Lower leg skin (tissue), 4 donors: ENCODE results near the gene CTBP2. TPM values are rescaled to one million over a fixed set of nuclear protein-coding genes. Genes with fewer than 3 reads are reported as not detected.

ENCODE experiments used
- DNase-seq, 2 donors: peaks; one replicate each; pipeline ENCODE4 v3.0.0-alpha.2; 2019; ENCODE audit warnings: low spot score in 2 of 2
- H3K4me3 ChIP-seq: fragments of 200-600 bp; sonication (generic); 2 replicates; pipeline ENCODE4 v1.5.1; 2017; ENCODE audit warnings: mild to moderate bottlenecking, low read depth; ENCODE audit not compliant: poor library complexity, severe bottlenecking
- POLR2A ChIP-seq, 2 donors: fragments of 450-650 bp; IDR thresholded peaks; one replicate each; pipeline ENCODE4 v1.6.1; 2016 to 2017; ENCODE audit warnings: antibody characterized with exemption in 2 of 2, mild to moderate bottlenecking in 1 of 2, moderate library complexity in 1 of 2
- WGBS, 2 donors: methylation state at CpG; one replicate each; pipeline ENCODE4 v1.1.5; 2018; 5-methylcytosine and 5-hydroxymethylcytosine counted together
- intact Hi-C: fragments of 100-400 bp; cut with DNase I; formaldehyde crosslinking; loops from one replicate; pipeline ENCODE4 v1.15.0; 2023; ENCODE audit warnings: low total_unique reads
- total RNA-seq, 4 donors: library from RNA; depleted of rRNA; stranded (reverse); fragments of >200 nt; gene quantifications; one replicate each; pipeline ENCODE4 v1.1.0, GENCODE V29; 2016
- TF ChIP-seq, protein P1 (sequence below), 3 donors: fragments of 450-650 bp; IDR thresholded peaks; one replicate each; pipeline ENCODE4 v1.5.1; 2016; ENCODE audit warnings: antibody characterized with exemption in 3 of 3, mild to moderate bottlenecking in 3 of 3, moderate library complexity in 2 of 3

The CTBP2 gene
- total RNA-seq, 4 donors from 2014 or later = 30.3 to 39.5 (median 32.2) TPM

DNA sequence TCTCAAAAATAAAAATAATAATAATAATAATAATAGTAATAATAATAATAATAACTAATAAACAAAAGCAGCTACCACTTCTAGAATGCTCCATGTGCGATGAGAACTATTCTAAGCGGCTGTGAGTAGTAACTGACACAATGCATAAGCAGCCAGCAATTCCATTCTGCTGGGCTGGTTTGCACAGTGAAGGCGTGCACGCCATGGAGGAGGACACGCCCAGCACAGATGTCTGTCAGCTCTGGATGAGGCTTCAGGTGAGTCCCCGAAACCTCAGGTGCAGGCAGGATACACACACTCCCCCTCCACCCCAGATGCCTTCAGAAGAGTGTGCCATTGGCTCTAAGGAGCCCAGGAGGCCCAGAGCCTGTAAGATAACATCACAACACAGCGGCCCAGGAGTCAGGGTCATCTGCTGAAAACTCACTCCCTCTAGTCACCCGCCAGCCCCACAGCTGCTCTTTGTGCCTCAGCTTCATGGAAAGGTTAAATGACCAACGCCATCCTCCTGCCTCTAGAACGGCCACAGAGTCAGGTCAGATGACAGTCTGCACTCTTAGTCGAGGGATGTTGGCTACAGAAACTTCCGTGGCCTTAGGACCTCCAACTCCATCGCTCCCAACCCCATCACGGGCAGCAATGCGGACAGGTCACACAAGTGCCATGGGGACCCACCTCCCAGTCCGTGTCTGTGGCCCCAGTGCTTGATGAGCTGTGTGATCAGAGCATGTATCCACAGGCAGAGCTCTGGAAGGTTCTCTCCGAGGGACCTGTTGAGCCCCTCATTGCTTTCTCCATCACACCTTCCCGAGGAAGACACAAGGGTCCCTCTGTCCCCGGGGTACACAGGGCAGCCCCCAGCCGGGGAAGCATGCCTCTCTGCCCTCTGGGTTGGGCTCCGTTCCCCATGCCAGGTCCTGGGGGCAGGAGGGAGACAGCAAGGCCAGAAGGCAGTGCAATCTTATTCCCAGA lies 103.9 kb downstream of the CTBP2 start:
- 77 to 79% methylated on average over 21 of the region's 21 CpGs for WGBS, 2 donors

DNA sequence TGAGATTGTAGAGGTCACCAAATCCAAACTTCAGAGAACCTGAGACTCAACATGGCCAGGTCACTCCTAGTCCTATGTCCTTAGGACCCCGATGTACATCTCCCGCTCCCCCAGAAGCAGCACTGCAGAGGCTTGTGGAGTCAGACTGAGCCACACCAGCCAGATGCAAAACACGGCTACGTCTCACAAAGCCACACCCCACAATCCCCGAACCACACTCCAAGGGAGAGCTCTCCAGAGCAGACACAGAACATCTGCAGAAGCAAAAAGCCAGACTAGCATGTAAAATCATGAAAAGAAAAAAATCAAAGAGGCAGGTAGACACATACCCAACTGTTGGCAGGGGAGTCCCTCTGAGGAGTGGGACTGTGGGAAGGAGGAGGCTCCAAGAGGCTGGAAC lies 104.9 kb downstream of the CTBP2 start:
- WGBS, 2 donors = 73 to 80% methylated on average over 5 of the region's 5 CpGs
- intact Hi-C loops = no loop called here
- TF ChIP-seq, protein P1, sequence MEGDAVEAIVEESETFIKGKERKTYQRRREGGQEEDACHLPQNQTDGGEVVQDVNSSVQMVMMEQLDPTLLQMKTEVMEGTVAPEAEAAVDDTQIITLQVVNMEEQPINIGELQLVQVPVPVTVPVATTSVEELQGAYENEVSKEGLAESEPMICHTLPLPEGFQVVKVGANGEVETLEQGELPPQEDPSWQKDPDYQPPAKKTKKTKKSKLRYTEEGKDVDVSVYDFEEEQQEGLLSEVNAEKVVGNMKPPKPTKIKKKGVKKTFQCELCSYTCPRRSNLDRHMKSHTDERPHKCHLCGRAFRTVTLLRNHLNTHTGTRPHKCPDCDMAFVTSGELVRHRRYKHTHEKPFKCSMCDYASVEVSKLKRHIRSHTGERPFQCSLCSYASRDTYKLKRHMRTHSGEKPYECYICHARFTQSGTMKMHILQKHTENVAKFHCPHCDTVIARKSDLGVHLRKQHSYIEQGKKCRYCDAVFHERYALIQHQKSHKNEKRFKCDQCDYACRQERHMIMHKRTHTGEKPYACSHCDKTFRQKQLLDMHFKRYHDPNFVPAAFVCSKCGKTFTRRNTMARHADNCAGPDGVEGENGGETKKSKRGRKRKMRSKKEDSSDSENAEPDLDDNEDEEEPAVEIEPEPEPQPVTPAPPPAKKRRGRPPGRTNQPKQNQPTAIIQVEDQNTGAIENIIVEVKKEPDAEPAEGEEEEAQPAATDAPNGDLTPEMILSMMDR (IDR thresholded peaks at IDR 0.05) = no peak
- no peak for TF ChIP-seq POLR2A (IDR thresholded peaks at IDR 0.05)
- no peak for DNase-seq
- H3K4me3 ChIP-seq = no peak overlapping the region

More for the DNA sequence above, 103.9 kb downstream of the CTBP2 start:
- H3K4me3 ChIP-seq = no peak overlapping the region
- TF ChIP-seq, protein P1 (IDR thresholded peaks at IDR 0.05) = no peak
- no peak for TF ChIP-seq POLR2A (IDR thresholded peaks at IDR 0.05)
- intact Hi-C loops = no loop called here
- no peak for DNase-seq

DNA sequence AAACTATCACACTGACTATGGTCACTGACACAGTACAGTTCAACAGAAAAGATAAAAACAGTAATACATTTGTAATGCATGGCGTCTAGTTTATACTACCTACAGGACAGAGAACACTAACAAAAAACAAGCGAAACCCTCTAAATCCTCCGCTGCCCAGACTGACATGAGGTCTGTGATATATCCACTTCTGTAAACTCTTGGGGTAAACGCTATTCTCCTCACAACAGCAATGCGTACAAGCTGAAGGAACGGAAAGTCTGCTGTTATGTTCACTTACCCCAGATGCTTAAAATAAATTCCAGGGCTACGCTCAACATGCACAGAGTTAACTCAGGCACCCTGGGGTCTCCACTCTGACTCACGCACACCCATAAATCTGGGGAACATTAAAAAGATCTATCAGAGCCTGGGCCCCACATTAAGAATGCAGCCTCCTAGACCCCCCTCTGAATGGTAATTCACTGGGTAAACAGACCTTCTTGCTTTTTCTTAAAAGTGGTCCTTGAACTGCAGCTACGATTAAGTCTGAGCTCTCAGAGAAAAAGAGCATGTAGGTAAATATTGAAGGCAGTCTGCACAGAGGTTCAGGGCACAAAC lies 105.6 kb downstream of the CTBP2 start:
- H3K4me3 ChIP-seq = no peak overlapping the region
- no peak for DNase-seq
- TF ChIP-seq, protein P1 (IDR thresholded peaks at IDR 0.05) = no peak
- no peak for TF ChIP-seq POLR2A (IDR thresholded peaks at IDR 0.05)
- intact Hi-C loops = no loop called here
- 91 to 94% methylated on average over 9 of the region's 9 CpGs for WGBS, 2 donors

DNA sequence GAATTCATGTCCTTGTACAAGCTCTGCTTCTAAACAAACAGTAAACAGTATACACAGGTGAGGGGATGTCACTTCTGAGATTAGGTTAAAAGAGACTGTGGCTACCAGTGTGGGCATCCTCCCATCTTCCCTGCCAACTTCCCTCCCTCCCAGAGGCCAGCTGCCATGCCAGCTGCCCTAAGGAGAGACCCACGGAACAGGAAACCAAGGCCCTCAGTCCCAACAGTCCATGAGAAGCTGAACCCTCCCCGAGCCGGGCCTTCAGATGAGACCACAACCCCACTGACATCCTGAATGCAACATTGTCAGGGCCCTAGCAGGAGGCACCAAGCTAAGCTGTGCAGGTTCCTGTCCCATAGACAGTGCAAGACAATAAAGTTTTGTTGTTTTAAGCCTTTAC lies 106.1 kb downstream of the CTBP2 start:
- 92 to 93% methylated on average over 3 of the region's 3 CpGs for WGBS, 2 donors
- intact Hi-C loops = no loop called here

DNA sequence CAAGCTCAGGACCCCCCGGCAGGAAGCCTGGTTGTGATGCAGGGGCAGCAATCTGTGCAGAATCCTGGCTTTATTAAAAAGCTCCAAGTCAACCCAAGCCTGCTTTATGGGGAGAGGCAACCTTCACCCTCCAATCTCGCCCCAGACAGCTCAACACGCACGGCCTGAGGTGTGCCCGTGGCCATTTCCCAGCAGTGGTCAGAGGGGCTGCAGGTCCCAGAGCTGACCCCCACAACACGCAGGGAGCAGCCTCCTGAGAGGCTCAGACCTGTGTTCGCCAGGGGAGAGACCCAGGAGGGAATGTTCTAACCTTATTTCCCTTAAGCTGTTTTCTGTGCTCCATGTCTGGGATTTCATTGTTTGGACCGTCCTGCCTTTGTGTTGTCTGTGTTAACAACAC lies 108.2 kb downstream of the CTBP2 start:
- H3K4me3 ChIP-seq = no peak overlapping the region
- 88 to 90% methylated on average over 6 to 8 of the region's 8 CpGs for WGBS, 2 donors
- no peak for TF ChIP-seq POLR2A (IDR thresholded peaks at IDR 0.05)
- TF ChIP-seq, protein P1 (IDR thresholded peaks at IDR 0.05) = no peak
- intact Hi-C loops = no loop called here
- no peak for DNase-seq

More for the DNA sequence above, 106.1 kb downstream of the CTBP2 start:
- DNase-seq = no peak
- H3K4me3 ChIP-seq = no peak overlapping the region
- TF ChIP-seq, protein P1 (IDR thresholded peaks at IDR 0.05) = no peak
- TF ChIP-seq POLR2A (IDR thresholded peaks at IDR 0.05) = no peak
